H7 (cell line): ENCODE measurements around the gene RCAN1. TPM values are rescaled to one million over a fixed set of nuclear protein-coding genes. Genes with fewer than 3 reads are reported as not detected.

ENCODE experiments used
- DNase-seq: peaks from one replicate; pipeline ENCODE4 v3.0.0; 2012
- H3K27me3 ChIP-seq: 2 replicates; pipeline ENCODE4 v1.6.0; 2011; ENCODE audit warnings: mild to moderate bottlenecking, low read length; ENCODE audit not compliant: control insufficient read depth, insufficient read depth
- H3K36me3 ChIP-seq: replicated peaks from 2 replicates; pipeline ENCODE4 v1.5.1; 2011; ENCODE audit warnings: low read length; ENCODE audit not compliant: control insufficient read depth, insufficient read depth
- H3K4me3 ChIP-seq: 2 replicates; pipeline ENCODE4 v1.5.1; 2011; ENCODE audit warnings: low read depth, mild to moderate bottlenecking, control low read depth, low read length, moderate library complexity; ENCODE audit not compliant: insufficient read depth
- total RNA-seq: library from RNA; depleted of rRNA; stranded (reverse); fragments of >200 nt; shearing (Covaris generic); gene quantifications from 2 replicates; pipeline ENCODE4 v1.2.3, GENCODE V29; 2014; rRNA removed

Gene RCAN1
- 4.0 and 4.9 TPM in 2 replicates for total RNA-seq

- Histone ChIP-seq H3K4me3 (peak within 1 kb of the TSS; percentile 62), H3K27me3 (peaks cover 32% of the 10 kb centered on the region), H3K36me3 (no peaks in the 10 kb centered on the region)
- peak; percentile 94 for DNase-seq
These were observed at the start of gene RCAN1 for GRCh38 chr21:34614628-34615486. Gene RCAN1 (minus strand): TSS chr21:34615113. CDS start chr21:34615011, 102 bp downstream.

DNA sequence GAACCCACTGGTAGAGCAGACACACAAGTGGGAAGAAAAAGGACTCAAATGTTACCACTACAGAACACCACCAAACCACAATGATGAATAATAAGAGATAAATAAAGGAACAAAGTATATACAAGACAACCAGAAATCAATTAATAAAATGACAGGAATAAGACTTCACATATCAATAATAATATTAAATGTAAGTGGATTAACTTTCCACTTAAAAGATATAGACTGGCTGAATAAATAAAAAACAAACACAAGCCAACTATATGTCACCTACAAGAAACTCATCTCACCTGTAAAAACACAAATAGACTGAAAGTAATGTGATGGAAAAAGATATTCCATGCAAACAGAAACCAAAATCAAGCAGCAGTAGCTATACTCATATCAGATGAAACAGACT lies 46.9 kb upstream of the RCAN1 start:
- H3K27me3 ChIP-seq, result no peaks in the 10 kb centered on the region
- H3K36me3 ChIP-seq, result no peaks in the 10 kb centered on the region
- H3K4me3 ChIP-seq, result no peak overlapping the region
- no peak for DNase-seq

DNA sequence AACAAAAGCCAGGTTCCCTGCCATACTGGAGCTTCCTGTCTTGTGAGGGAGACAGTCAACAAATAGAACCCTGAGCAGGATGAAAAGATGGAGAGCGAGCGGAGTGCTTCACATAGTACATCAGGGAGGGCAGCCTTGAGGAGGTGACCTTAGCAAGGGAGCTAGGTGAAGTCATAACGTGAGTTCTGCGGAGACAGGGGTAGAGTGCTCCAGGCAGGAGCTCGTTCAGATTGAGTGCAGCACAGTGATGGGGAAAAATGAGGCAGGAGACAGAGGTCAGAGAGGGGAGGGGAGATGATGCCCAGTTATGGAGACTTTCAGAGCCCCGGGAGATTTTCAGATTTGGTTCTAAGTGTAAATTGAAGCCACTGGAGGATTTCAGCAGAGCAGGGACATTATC lies 38.6 kb upstream of the RCAN1 start:
- no peak overlapping the region for H3K4me3 ChIP-seq
- DNase-seq, result no peak
- no peaks in the 10 kb centered on the region for H3K36me3 ChIP-seq
- no peaks in the 10 kb centered on the region for H3K27me3 ChIP-seq

DNA sequence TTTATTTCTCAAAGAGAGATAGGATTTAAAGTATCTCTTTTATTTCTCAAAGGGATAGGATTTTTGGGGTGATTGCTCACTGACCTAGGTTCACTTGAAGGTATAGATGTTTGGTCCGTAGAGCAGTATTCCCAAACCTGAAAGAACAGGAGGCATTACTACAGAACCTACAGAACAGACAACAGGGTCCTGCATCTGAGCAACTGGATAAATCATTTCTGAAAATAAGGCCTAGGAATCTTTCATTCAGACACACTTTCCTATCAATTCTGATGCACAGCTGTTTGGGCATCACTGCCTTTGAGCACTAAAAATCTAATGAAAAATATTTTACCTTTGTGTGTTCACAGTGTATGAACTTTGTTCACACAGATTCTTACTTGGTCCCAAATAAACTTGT lies 36.7 kb upstream of the RCAN1 start:
- DNase-seq, result no peak
- Histone ChIP-seq H3K36me3 (no peaks in the 10 kb centered on the region), H3K27me3 (no peaks in the 10 kb centered on the region), H3K4me3 (no peak overlapping the region)

DNA sequence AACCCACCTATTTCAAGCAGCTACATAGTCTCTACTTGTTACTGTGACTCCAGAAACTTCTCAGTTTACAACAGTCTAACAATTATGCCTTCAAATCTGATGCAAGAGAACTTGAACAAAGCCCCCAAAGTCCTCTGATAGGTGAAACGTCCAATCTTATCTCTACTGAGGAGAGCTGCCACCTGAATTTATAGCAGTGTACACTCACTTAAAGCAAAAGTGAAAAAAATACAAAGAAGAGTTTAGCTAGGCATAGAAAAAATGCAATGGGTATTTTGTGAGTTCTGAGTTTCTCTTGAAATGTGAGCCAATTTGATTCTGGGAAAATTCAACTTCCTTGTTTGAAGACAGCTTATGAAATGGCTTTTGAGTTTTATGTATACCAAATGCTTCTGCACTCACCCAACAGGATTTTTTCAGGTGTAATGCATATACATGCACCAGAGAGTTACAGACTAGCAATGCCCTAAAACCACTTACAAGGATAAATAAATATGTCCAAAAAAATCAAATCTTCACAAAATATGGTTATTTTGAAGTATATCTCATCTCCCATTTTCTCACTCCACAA lies 36.0 kb upstream of the RCAN1 start:
- DNase-seq, result no peak
- Histone ChIP-seq H3K36me3 (no peaks in the 10 kb centered on the region), H3K4me3 (no peak overlapping the region), H3K27me3 (no peaks in the 10 kb centered on the region)

DNA sequence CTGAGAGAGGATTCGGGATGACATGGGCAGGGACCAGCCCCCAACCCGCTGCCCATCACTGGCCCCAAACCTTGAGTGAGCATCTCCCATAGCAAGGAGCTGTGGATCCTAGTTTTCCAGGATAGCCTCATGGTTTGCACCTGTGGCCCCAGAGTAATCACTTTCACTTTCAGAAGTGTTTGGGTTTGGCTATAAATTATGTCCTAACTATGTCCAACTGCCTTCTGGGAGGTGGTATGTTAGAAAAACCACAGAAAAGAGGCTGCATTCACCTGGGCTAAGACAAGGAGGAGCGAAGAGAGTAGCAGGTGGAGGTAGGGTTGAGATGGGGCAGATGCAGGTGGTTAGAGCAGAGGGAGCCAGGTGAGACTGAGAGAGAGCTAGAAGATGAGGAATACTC lies 34.5 kb upstream of the RCAN1 start:
- H3K36me3 ChIP-seq, result no peaks in the 10 kb centered on the region
- H3K4me3 ChIP-seq, result no peak overlapping the region
- H3K27me3 ChIP-seq, result no peaks in the 10 kb centered on the region
- DNase-seq, result no peak

- DNase-seq, result no peak
- Histone ChIP-seq H3K4me3 (no peak overlapping the region), H3K36me3 (no peaks in the 10 kb centered on the region), H3K27me3 (no peaks in the 10 kb centered on the region)
These were observed 33.9 kb upstream of the RCAN1 start for GRCh38 chr21:34648739-34649297.

- H3K4me3 ChIP-seq, result no peak overlapping the region
- H3K27me3 ChIP-seq, result no peaks in the 10 kb centered on the region
- no peak for DNase-seq
- no peaks in the 10 kb centered on the region for H3K36me3 ChIP-seq
These were observed 32.6 kb upstream of the RCAN1 start for GRCh38 chr21:34647555-34647954.

DNA sequence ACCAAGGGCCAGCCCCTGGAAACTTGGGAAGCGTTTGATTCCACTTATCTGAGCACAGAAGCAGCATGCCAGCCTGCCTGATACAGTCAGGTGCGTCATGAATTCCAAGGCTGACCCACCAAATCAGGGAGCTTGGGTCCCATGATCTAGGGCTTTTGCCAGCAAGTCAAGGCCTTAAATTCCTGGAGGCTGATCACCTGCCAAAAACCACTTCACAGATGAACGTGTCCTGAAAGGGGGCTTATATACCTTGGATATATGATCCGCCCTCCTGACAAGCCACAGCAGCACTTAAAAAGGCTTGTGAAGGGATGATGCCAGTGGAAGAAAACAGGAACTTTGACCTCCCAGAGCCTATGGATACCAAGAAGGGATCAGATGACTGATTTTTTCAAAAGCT lies 29.9 kb upstream of the RCAN1 start:
- Histone ChIP-seq H3K27me3 (no peaks in the 10 kb centered on the region), H3K4me3 (no peak overlapping the region), H3K36me3 (no peaks in the 10 kb centered on the region)
- DNase-seq, result no peak

GRCh38 chr21:34642211-34643075 lies 27.5 kb upstream of the RCAN1 start:
- no peak overlapping the region for H3K4me3 ChIP-seq
- no peak for DNase-seq
- no peaks in the 10 kb centered on the region for H3K36me3 ChIP-seq
- no peaks in the 10 kb centered on the region for H3K27me3 ChIP-seq

GRCh38 chr21:34640858-34641257 lies 25.9 kb upstream of the RCAN1 start:
- Histone ChIP-seq H3K27me3 (no peaks in the 10 kb centered on the region), H3K36me3 (no peaks in the 10 kb centered on the region), H3K4me3 (no peak overlapping the region)
- DNase-seq, result no peak

- Histone ChIP-seq H3K4me3 (no peak overlapping the region), H3K27me3 (no peaks in the 10 kb centered on the region), H3K36me3 (no peaks in the 10 kb centered on the region)
- DNase-seq, result no peak
These were observed 25.2 kb upstream of the RCAN1 start for GRCh38 chr21:34639882-34640788.

DNA sequence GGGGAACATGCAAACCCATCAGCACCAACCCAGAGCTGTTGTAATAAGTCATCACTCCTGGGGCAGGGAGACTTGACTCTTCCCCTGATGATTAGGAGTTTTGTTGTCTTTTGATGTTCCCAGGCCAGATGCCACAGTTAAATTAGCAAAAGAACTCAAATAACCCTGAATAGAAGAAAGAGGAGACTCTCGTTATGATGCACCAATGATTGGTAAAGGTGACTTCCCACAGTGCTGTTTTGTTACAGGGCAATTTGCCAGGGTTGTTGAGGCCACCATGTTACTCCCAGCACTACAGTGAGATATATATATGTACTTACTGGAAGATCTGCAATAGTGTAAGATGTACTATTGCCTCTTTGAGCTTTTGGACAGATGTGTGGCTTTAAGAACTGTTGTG lies 24.3 kb upstream of the RCAN1 start:
- Histone ChIP-seq H3K27me3 (no peaks in the 10 kb centered on the region), H3K4me3 (no peak overlapping the region), H3K36me3 (no peaks in the 10 kb centered on the region)
- DNase-seq, result no peak

- no peaks in the 10 kb centered on the region for H3K27me3 ChIP-seq
- H3K4me3 ChIP-seq, result no peak overlapping the region
- no peaks in the 10 kb centered on the region for H3K36me3 ChIP-seq
- no peak for DNase-seq
These were observed 22.0 kb upstream of the RCAN1 start for GRCh38 chr21:34636961-34637360.
